ENCODE data around the gene SECISBP2L.

Gene SECISBP2L

DNA sequence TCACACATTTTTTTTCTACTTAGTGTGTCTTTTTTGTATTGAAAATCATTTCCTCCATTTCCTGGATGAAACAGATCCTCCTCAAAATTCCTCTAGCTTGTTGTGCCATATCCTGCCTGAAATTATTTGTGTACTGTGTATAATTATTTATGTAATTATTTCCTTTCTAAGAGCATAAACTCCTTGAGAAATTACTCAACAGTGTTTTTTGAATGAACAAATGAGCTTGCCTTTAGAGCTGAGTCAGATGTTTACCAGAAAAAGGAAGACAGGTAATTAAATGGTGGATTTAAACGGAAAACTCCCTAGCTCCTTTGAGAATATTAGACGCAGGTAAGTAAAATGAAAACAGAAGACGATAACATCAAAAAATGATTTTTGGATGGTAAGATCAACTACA is 13.2 kb upstream of the SECISBP2L start:
- no peak for DNase-seq

DNA sequence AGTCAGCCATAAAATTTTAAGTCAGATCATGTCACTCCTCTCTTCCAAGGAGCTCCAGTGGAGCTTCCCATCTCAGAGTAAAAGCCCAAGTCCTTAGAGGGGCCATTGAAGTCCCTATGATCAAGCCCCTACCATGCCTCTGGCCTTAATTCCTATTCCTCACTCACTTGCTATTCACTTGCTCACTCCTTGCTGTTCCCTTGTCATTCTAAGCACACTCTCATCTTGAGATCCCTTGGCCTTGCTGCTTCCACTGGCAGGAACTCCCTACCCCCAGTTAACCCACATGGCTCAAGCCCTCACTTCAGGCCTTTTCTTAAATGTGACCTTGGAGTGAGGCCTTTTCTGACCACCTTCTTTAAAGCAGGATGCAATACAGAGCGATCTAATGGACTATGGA is 12.3 kb upstream of the SECISBP2L start:
- DNase-seq, result no peak

GRCh38 chr15:49055630-49056029 is 9.4 kb upstream of the SECISBP2L start:
- no peak for DNase-seq

DNA sequence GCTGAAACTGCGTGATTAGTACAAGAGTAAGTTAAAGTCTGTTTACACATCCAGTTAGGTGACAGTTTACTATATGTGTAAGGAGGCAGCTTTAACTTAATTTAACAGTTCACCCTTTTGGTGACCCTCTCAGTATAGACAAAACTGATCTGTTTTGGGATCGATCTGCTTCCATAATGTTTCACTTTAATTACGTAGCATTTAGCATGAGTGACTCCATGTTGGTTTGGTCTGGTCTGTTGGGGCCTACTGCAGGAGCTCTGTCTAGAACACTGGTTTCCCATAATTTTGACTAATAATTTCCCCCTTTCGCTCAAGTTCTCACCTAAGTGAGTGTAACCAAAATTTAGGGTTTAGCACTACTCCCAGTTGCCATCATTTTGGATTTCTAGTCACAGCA is 6.4 kb upstream of the SECISBP2L start:
- DNase-seq, result no peak

- DNase-seq, result no peak
These were observed 1.2 kb upstream of the SECISBP2L start for GRCh38 chr15:49047456-49047855.

DNA sequence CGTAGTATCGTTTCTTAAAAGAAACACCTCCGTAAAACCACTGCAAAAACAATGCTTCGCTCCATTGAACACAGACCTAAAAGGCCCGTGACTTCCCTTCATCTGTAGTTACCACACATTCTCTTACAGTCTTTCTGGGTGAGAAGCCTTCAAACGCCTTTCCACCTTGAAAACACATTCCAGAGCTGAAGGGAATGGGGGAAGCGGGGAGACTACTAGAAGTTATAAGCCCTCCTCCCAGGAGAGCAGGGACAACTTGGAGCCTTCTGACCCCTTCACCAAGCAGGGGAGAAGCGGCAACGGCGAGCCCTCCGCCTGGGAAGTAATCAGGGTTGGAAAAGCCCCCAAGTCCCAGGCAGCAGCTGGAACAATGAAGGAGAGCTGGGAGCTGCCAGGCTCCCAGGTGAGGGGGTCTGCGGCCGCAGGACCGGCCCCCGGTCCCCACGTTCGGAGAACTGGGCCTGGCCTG is 461 bp downstream of the SECISBP2L start:
- DNase-seq, result peak; percentile 45

GRCh38 chr15:49044766-49045606 is 1.3 kb downstream of the SECISBP2L start:
- peak; percentile 16 for DNase-seq

GRCh38 chr15:49044002-49044401 is 2.2 kb downstream of the SECISBP2L start:
- DNase-seq, result no peak

GRCh38 chr15:49042165-49042564 is 4.1 kb downstream of the SECISBP2L start:
- no peak for DNase-seq

- no peak for DNase-seq
These were observed 4.8 kb downstream of the SECISBP2L start for GRCh38 chr15:49041426-49041825.

- DNase-seq, result no peak
These were observed 6.1 kb downstream of the SECISBP2L start for GRCh38 chr15:49040151-49040550.

DNA sequence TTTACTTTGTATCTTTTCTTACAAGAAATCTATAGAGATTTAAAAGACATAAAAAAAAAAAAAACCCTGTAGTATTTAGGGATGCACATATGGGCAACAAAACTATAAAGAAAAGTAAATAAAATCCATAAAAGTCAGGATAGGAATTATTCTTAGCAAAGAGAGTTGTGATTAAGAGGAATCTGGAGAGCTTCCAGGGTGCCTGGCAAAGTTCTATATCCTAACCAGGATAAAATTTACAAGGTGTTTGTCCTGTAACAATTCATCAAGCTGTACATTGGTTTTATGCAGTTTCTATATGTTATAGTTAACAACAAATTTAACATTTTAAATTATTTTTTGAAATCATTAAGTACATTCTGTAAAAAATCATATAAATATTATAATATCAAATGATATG is 7.9 kb downstream of the SECISBP2L start:
- DNase-seq, result no peak

- peak; percentile 9 for DNase-seq
These were observed 8.7 kb downstream of the SECISBP2L start for GRCh38 chr15:49037546-49037940.

- DNase-seq, result peak; percentile 72
These were observed 9.3 kb downstream of the SECISBP2L start for GRCh38 chr15:49036650-49037545.

- no peak for DNase-seq
These were observed 10.4 kb downstream of the SECISBP2L start for GRCh38 chr15:49035825-49036224.

DNA sequence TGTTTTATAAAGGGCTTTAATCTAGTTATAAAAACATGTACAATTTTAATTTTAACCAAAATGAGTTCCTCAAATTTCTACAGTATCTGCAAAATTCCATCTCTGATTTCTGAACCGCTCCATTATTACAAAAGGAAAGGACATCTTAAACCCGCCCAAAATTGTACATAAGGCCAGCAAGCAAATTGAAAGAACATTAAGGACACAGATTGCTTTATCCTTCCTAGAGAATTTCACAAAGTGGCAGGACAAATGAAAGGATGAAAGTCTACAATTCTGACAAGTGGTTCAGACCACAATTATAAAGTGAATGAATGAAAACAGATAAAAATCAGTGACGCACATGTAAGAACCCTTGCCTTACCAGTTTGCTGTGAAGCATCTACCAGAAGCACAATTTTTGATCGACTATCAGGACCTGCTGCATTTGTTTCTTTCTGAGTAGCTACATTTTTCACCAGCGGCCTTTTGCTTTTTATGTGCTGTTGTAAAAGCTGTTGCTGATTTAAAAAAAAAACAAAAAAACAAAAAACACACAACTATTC is 13.6 kb downstream of the SECISBP2L start:
- DNase-seq, result no peak

DNA sequence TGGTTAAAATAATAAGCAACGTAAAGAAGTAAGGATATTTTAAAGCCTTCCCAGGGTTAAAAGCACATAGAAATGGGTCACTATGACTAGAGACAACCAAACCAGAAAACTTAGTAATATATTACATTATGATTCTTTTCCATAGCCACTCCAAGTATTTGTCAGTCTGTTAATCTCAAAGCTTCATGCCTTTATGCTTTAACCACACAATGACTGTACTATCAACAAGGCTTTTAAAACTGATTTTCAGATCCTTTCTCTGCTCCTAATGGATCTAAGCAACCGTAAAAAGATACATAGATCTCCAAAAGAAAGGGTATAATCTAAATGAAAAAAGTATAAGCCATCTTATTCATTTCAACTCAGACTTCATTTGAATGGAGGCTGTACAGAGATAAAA is 14.4 kb downstream of the SECISBP2L start:
- no peak for DNase-seq

DNA sequence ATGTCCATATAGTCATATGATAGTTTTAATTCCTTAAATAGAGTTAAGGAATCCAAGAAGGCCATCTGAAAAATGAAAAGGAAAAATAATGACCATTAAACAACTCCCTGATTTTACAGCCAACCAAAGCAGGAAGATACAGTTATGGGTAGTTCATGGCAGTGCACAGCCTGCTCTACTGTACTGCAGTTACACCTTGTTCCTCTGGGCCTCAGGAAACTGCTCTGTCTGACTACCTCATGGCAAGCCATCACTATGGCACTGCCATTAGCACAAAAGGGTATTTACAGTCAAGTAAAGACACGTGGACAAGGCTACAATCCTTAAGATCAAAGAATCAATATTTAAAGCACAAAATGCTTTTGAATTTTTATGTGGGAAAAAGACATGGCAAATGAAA is 19.5 kb downstream of the SECISBP2L start:
- DNase-seq, result no peak

GRCh38 chr15:49024840-49025239 is 21.4 kb downstream of the SECISBP2L start:
- no peak for DNase-seq

DNA sequence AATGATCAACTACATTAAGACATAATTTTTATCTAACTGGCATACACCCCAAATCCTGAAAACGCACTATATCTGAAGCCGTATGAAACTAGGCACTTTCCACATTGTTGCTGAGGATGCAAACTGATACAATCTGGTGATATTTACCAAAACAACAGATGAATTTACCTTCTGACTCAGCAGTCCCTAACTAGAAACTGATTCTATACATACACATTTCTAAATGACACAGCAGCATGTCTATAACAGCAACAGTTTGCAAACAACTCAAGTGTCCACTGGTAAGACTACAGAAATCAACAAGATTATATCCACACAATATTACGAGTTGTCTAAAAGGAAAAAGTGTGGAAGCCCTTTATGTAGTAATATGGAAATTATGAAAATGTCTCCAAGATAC is 22.9 kb downstream of the SECISBP2L start:
- DNase-seq, result no peak

- DNase-seq, result no peak
These were observed 30.4 kb downstream of the SECISBP2L start for GRCh38 chr15:49015896-49016295.

- DNase-seq, result no peak
These were observed 46.9 kb downstream of the SECISBP2L start for GRCh38 chr15:48999314-48999713.

GRCh38 chr15:48996276-48996675 is 50.0 kb downstream of the SECISBP2L start:
- no peak for DNase-seq

DNA sequence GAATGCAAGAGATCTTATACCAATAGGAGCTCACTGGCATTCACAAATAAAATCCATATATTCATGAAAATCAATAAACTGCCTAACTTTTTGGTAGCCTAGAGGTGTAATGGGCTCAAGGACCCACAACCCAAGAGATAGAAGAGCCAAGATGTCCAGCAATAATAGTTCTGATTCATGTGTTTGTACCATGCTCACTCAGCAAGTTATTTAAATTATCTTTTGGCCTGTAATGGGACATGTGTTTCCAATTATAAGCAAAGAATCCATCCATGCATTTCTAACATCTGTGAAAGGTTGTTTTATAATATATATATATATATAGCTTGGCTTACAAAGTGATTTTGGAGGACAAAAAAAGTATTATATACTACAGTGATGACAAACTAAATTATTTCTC is 52.9 kb downstream of the SECISBP2L start:
- DNase-seq, result no peak
